Loucy (cell line): ENCODE data around the gene CRYGC.

Experiments
- H2AFZ ChIP-seq: fragments of 200-600 bp; sonication (generic); 2 replicates; pipeline ENCODE4 v1.6.0; 2016; ENCODE audit warnings: antibody characterized with exemption, mild to moderate bottlenecking, low read length, moderate library complexity
- H3F3A ChIP-seq: fragments of 200-600 bp; 2 replicates; pipeline ENCODE4 v1.6.0; 2016; ENCODE audit warnings: antibody characterized with exemption, low read depth, mild to moderate bottlenecking
- H3K27me3 ChIP-seq: fragments of 200-600 bp; sonication (generic); 2 replicates; pipeline ENCODE4 v1.6.1; 2014; ENCODE audit warnings: low read length, mild to moderate bottlenecking; ENCODE audit not compliant: insufficient read depth, poor library complexity, severe bottlenecking
- H3K36me3 ChIP-seq: fragments of 200-600 bp; sonication (generic); 2 replicates; pipeline ENCODE4 v1.6.1; 2016; ENCODE audit warnings: low read length; ENCODE audit not compliant: insufficient read depth
- H3K4me1 ChIP-seq: fragments of 200-600 bp; sonication (generic); 2 replicates; pipeline ENCODE4 v1.5.1; 2014; ENCODE audit warnings: low read length, mild to moderate bottlenecking; ENCODE audit not compliant: insufficient read depth, poor library complexity, severe bottlenecking
- H3K4me2 ChIP-seq: fragments of 200-600 bp; sonication (generic); 2 replicates; pipeline ENCODE4 v1.6.0; 2014; ENCODE audit warnings: antibody characterized with exemption, low read length, low read depth, mild to moderate bottlenecking; ENCODE audit not compliant: poor library complexity, severe bottlenecking
- H3K4me3 ChIP-seq: fragments of 200-600 bp; sonication (generic); 2 replicates; pipeline ENCODE4 v1.5.1; 2014; ENCODE audit warnings: low read length, mild to moderate bottlenecking, mixed read lengths; ENCODE audit not compliant: poor library complexity, severe bottlenecking
- H3K79me2 ChIP-seq: fragments of 200-600 bp; sonication (generic); 2 replicates; pipeline ENCODE4 v1.6.1; 2014; ENCODE audit warnings: low read length; ENCODE audit not compliant: insufficient read depth
- H3K9ac ChIP-seq: fragments of 200-600 bp; sonication (generic); 2 replicates; pipeline ENCODE4 v1.6.0; 2014; ENCODE audit warnings: mild to moderate bottlenecking, low read depth, low read length, moderate library complexity; ENCODE audit not compliant: poor library complexity, severe bottlenecking
- H3K9me2 ChIP-seq: fragments of 200-600 bp; sonication (generic); replicated peaks from 2 replicates; pipeline ENCODE4 v1.6.1; 2016; ENCODE audit warnings: low read depth, low read length, mixed read lengths
- H3K9me3 ChIP-seq: fragments of 200-600 bp; sonication (generic); 2 replicates; pipeline ENCODE4 v1.6.1; 2014; ENCODE audit warnings: mild to moderate bottlenecking, antibody characterized with exemption, low read length, low read depth; ENCODE audit not compliant: insufficient read depth
- H4K20me1 ChIP-seq: fragments of 200-600 bp; sonication (generic); 2 replicates; pipeline ENCODE4 v1.6.0; 2014; ENCODE audit warnings: antibody characterized with exemption, low read length, mild to moderate bottlenecking; ENCODE audit not compliant: insufficient read depth, poor library complexity, severe bottlenecking
- CTCF ChIP-seq: fragments of 200-600 bp; sonication (generic); conservative IDR thresholded peaks from 2 replicates; pipeline ENCODE4 v1.5.1; 2014; ENCODE audit warnings: mild to moderate bottlenecking, antibody characterized with exemption, low read length
- EZH2phosphoT487 ChIP-seq: fragments of 200-600 bp; IDR thresholded peaks from 2 replicates; pipeline ENCODE4 v1.6.1; 2018; ENCODE audit warnings: antibody characterized with exemption, mild to moderate bottlenecking, moderate library complexity, borderline replicate concordance

CRYGC gene

DNA sequence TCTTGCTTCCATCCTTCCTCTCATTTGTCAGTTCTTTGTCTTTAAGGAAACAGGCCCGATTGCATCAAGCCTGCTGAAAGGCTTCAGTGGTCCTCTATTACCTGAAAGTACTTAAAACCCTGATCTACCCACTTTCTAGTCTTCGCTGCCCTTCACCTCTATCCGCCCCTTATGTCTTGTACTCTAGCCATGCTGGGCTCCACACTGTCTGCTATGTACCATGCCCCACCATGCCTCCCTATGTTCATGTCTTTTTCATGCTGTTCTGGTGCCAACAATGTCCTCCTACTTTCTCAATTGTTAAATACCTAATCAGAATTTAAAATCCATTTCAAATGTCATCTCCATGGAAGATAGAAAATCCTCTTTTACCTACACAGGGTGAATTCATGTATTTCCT is 33.5 kb downstream of the CRYGC start:
- H3K4me2 ChIP-seq = no peak overlapping the region
- no peaks in the 10 kb centered on the region for H3K9me3 ChIP-seq
- H4K20me1 ChIP-seq = no peaks in the 10 kb centered on the region
- H3K27me3 ChIP-seq = no peaks in the 10 kb centered on the region
- no peaks in the 10 kb centered on the region for H3K36me3 ChIP-seq
- 0 out of 2 replicates have a peak overlapping the region, but pooled peaks have one; percentile 24 for H2AFZ ChIP-seq
- H3K79me2 ChIP-seq = no peaks in the 10 kb centered on the region
- peaks cover 13% of the 10 kb centered on the region for H3K4me1 ChIP-seq
- TF ChIP-seq EZH2phosphoT487 = no peak
- no peak for TF ChIP-seq CTCF
- no peaks in the 10 kb centered on the region for H3K9me2 ChIP-seq
- no peak overlapping the region for H3K4me3 ChIP-seq
- no peak overlapping the region for H3K9ac ChIP-seq
- H3F3A ChIP-seq = peaks cover 4% of the 10 kb centered on the region

GRCh38 chr2:208093128-208093527 is 36.5 kb downstream of the CRYGC start:
- no peaks in the 10 kb centered on the region for H3K4me1 ChIP-seq
- TF ChIP-seq EZH2phosphoT487 = no peak
- TF ChIP-seq CTCF = no peak
- H4K20me1 ChIP-seq = no peaks in the 10 kb centered on the region
- no peaks in the 10 kb centered on the region for H3K27me3 ChIP-seq
- H3K4me2 ChIP-seq = no peak overlapping the region
- no peaks in the 10 kb centered on the region for H3K9me2 ChIP-seq
- H3K9me3 ChIP-seq = no peaks in the 10 kb centered on the region
- no peak overlapping the region; the same call in 1 of the 2 replicates for H2AFZ ChIP-seq
- no peaks in the 10 kb centered on the region for H3K79me2 ChIP-seq
- no peak overlapping the region for H3K4me3 ChIP-seq
- H3K36me3 ChIP-seq = no peaks in the 10 kb centered on the region
- no peaks in the 10 kb centered on the region for H3F3A ChIP-seq
- H3K9ac ChIP-seq = no peak overlapping the region

DNA sequence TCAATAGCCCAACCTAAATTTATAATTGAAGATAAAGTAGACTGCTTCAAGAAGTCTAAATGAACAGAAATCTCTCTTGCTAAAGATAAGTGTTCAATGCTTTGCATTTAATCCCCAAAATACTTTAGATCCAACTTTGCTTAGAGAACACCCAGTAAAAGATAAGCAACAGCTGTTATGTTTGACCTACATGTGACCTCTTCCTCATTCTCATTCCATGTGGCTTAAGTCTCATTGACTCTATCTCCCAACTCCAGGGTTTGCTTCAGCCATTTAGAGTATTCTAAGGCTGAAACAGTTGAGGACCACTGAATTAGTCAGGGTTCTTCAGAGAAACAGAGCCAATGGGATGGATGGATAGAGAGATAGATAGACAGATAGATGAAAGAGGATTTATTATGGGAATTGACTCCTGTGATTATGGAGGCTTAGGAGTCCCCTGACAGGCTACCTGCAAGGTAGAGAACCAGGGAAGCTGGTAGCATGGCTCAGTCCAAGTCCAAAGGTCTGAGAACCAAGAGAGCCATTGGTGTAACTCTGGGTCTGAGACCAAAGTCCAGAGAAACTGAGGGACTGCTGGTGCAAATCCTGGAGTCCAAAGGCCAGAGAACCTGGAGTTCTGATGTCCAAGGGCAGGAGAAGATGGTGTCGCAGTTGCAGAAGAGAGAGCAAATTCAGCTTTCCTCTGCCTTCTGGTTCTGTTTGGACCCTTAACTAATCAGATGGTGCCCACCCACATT is 37.4 kb downstream of the CRYGC start:
- Histone ChIP-seq H3K4me3 (no peak overlapping the region), H3K27me3 (no peaks in the 10 kb centered on the region), H3K4me2 (no peak overlapping the region), H3K9me3 (no peaks in the 10 kb centered on the region), H2AFZ (no peak overlapping the region), H3K36me3 (no peaks in the 10 kb centered on the region), H3K79me2 (no peaks in the 10 kb centered on the region), H4K20me1 (no peaks in the 10 kb centered on the region), H3K9me2 (no peaks in the 10 kb centered on the region), H3F3A (no peaks in the 10 kb centered on the region), H3K4me1 (no peaks in the 10 kb centered on the region), H3K9ac (no peak overlapping the region)
- TF ChIP-seq CTCF = no peak
- no peak for TF ChIP-seq EZH2phosphoT487
